ENCODE data around the gene B9D1. TPM values are rescaled to one million over a fixed set of nuclear protein-coding genes. Genes with fewer than 3 reads are reported as not detected.
A peak's percentile ranks its signal among the peaks of the same experiment; 100 is the strongest.

Gene B9D1
- polyA plus RNA-seq, 1 donor from 2014 or later: 5.0 TPM

DNA sequence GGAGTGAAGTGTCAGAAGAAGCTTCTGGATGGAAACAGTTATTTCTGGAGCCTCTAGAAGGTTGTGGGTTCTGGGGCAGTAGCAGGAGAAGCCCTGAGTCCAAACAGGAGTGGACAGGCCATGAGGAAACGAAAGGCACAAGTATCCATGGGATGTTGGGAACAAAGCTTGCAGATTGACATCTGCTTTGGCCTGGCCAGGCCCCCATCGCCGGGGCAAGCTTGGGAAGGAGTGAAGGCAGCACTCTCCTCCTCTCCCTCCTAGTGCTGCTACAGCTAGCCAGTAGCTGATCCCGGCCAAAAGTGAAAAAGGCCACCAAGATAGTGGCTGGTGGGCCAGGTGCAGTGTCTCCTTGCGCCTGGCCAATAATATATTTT lies 40.4 kb downstream of the B9D1 start:
- Mint-ChIP-seq H3K4me1 (peaks cover 5 to 9% (median 5%) of the 10 kb centered on the region in 3 donors), H3K9me3 (peaks cover 0 to 11% (median 5%) of the 10 kb centered on the region in 3 donors), H3K27ac (no peak overlapping the region), H3K36me3 (peaks cover 4% of the 10 kb centered on the region), H3K27me3 (no peaks in the 10 kb centered on the region), H3K4me3 (peak overlapping the region in 1 of 4 donors; percentile 74)

DNA sequence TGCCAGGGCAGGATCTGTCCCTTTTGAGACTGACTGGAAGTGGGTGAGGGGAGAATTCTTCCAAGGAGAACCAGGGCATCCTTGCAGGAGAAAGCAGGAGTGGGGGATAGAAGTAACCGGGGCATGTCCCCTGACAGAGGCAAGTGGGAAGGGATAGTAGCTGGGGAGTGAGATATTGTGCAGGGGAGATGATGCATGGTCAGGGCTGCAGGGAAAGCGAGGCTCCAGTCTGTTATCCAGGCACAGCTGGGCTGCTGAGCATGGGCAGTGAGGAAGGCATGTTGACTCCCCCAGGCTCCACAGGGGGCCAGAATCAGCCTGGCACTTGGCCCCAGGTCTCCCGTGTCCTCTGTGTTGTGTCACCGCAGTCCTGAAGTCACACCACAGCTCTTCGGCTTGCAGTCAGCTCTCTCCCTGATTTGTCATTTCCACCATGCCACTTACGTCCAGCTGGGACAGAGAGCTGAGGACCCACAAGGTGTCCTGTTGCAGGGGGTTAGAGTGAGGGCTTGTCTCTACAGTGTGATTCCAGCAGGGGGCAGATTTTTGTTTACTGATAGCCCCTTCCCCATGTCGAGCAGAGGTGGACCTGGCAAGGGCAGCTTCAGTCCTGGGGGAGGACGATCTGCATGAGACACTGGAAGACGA lies 40.9 kb downstream of the B9D1 start:
- peaks cover 4% of the 10 kb centered on the region for H3K36me3 Mint-ChIP-seq
- H3K9me3 Mint-ChIP-seq: peaks cover 0 to 11% (median 5%) of the 10 kb centered on the region in 3 donors
- H3K27ac Mint-ChIP-seq: no peak overlapping the region
- H3K4me1 Mint-ChIP-seq: peaks cover 7 to 8% (median 8%) of the 10 kb centered on the region in 3 donors
- no peak overlapping the region for H3K4me3 Mint-ChIP-seq
- no peaks in the 10 kb centered on the region for H3K27me3 Mint-ChIP-seq

DNA sequence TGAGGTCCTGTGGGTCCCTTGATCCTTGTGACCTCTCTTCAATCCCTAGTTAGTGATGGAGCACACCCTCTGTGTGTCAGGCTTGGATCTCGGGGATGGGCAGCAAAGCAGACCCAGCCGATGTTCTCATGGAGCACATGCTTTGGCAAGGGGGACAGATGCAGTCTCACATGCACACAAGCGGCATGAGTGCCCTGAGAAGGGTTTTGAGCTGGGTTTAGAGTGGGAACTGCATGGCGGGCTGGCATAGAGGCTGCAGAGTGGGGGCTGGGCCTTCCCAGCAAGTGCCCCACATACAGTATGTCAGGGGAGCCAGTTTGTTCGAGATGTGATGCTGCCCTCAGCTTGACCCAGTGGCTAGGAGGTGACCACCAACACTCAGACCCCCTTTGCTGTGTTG lies 41.6 kb downstream of the B9D1 start:
- Mint-ChIP-seq H3K27me3 (no peaks in the 10 kb centered on the region), H3K4me3 (no peak overlapping the region), H3K4me1 (peaks cover 7 to 8% (median 8%) of the 10 kb centered on the region in 3 donors), H3K36me3 (peaks cover 2% of the 10 kb centered on the region), H3K27ac (no peak overlapping the region), H3K9me3 (peaks cover 0 to 8% (median 5%) of the 10 kb centered on the region in 3 donors)

- no peak overlapping the region for H3K4me3 Mint-ChIP-seq
- peaks cover 7 to 8% (median 8%) of the 10 kb centered on the region in 3 donors for H3K4me1 Mint-ChIP-seq
- H3K36me3 Mint-ChIP-seq: peaks cover under 1% of the 10 kb centered on the region
- H3K9me3 Mint-ChIP-seq: peaks cover 0 to 2% (median 0%) of the 10 kb centered on the region in 3 donors
- H3K27ac Mint-ChIP-seq: no peak overlapping the region
- no peaks in the 10 kb centered on the region for H3K27me3 Mint-ChIP-seq
These were observed 42.6 kb downstream of the B9D1 start for GRCh38 chr17:19319771-19320505.

GRCh38 chr17:19318611-19319010 lies 43.9 kb downstream of the B9D1 start:
- peak overlapping the region in 1 of 3 donors; percentile 53 for H3K27ac Mint-ChIP-seq
- H3K4me3 Mint-ChIP-seq: no peak overlapping the region
- peaks cover 3% of the 10 kb centered on the region for H3K36me3 Mint-ChIP-seq
- H3K27me3 Mint-ChIP-seq: no peaks in the 10 kb centered on the region
- H3K9me3 Mint-ChIP-seq: no peaks in the 10 kb centered on the region
- H3K4me1 Mint-ChIP-seq: peaks cover 7 to 8% (median 8%) of the 10 kb centered on the region in 3 donors

DNA sequence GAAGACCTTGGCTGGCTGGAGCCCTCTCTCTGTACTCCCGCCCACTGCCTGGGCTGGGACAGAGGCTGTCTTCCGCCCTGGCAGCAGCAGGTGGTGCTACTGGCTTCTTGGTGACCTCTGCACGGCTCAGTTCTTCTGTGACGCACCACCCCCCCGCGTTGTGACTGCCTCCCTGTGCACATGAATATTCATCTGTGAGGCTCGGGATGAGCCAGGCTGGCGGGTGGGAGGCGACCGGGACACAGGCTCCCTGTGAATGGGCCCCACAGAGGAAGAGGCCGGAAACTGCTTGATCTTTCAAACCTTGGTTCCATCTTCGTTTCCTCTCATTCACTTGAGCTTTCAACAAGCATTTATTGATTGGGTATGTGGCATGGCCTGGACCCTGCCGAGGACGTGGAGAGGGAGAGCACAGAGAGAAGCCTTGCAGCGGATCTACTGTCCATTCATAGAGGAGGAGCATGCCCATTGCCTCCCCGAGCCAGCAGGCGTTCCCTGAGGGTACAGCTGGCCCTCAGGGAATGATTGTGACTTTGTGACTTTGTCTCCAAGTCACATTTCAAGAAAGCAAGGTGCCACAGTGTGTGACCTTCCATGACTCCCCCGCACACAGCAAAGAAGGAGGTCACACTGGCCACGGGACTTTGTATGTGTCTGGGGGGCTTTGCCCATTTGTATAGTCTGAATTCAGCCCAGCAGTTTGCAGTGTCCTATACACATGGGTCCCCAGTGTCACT lies 45.0 kb downstream of the B9D1 start:
- H3K27ac Mint-ChIP-seq: no peak overlapping the region
- H3K4me3 Mint-ChIP-seq: peak overlapping the region in 2 of 4 donors; percentile 63 to 65

DNA sequence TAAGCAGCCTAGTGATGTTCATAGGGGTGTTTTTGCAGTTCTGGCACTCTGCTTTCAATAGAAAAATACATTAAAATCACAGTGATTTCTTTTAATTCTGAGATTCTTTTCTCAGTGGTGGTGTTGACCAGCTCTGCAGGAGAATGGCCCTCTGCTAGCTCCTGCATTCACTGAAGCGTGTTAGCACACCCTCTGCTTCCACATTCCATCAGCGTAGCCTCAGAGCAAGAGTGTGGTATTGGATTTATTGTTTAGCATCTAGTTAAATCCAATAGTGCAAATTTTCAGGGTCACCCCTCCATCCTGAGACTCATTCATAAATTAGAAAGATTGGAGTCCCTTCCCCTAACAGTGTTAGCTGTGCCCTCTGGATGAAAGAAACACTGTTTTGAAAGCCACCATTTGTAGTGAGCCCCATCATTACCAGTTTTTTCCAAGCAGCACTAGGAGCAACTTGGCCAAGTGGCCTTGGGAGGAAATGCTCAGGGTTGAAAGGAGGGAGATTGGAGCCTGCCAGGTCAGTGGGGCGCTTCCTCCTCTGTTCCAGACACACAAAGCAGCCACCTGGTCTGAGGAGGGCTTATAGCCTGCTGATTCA lies 45.7 kb downstream of the B9D1 start:
- no peak overlapping the region for H3K27ac Mint-ChIP-seq
- peak overlapping the region in 1 of 4 donors; percentile 32 for H3K4me3 Mint-ChIP-seq
- peaks cover 7 to 8% (median 8%) of the 10 kb centered on the region in 3 donors for H3K4me1 Mint-ChIP-seq
- no peaks in the 10 kb centered on the region for H3K27me3 Mint-ChIP-seq
- peaks cover 7% of the 10 kb centered on the region for H3K36me3 Mint-ChIP-seq
- H3K9me3 Mint-ChIP-seq: no peaks in the 10 kb centered on the region

More for the DNA sequence above, 45.0 kb downstream of the B9D1 start:
- H3K4me1 Mint-ChIP-seq: peaks cover 7 to 8% (median 8%) of the 10 kb centered on the region in 3 donors
- H3K27me3 Mint-ChIP-seq: no peaks in the 10 kb centered on the region
- H3K9me3 Mint-ChIP-seq: no peaks in the 10 kb centered on the region
- peaks cover 5% of the 10 kb centered on the region for H3K36me3 Mint-ChIP-seq

- H3K9me3 Mint-ChIP-seq: no peaks in the 10 kb centered on the region
- no peak overlapping the region for H3K4me3 Mint-ChIP-seq
- no peak overlapping the region for H3K27ac Mint-ChIP-seq
- no peaks in the 10 kb centered on the region for H3K27me3 Mint-ChIP-seq
- peaks cover 10% of the 10 kb centered on the region for H3K36me3 Mint-ChIP-seq
- H3K4me1 Mint-ChIP-seq: peaks cover 7 to 8% (median 7%) of the 10 kb centered on the region in 3 donors
These were observed 47.4 kb downstream of the B9D1 start for GRCh38 chr17:19315104-19315503.

- H3K27me3 Mint-ChIP-seq: no peaks in the 10 kb centered on the region
- H3K4me3 Mint-ChIP-seq: no peak overlapping the region
These were observed 48.5 kb downstream of the B9D1 start for GRCh38 chr17:19313746-19314651.

GRCh38 chr17:19313066-19313745 lies 49.3 kb downstream of the B9D1 start:
- H3K27ac Mint-ChIP-seq: peak overlapping the region in 1 of 3 donors; percentile 23
- no peaks in the 10 kb centered on the region for H3K27me3 Mint-ChIP-seq
- H3K9me3 Mint-ChIP-seq: no peaks in the 10 kb centered on the region

More at GRCh38 chr17:19313746-19314651, 48.5 kb downstream of the B9D1 start:
- no peaks in the 10 kb centered on the region for H3K9me3 Mint-ChIP-seq
- peaks cover 10% of the 10 kb centered on the region for H3K36me3 Mint-ChIP-seq
- no peak overlapping the region for H3K27ac Mint-ChIP-seq
- H3K4me1 Mint-ChIP-seq: peaks cover 7 to 8% (median 7%) of the 10 kb centered on the region in 3 donors

DNA sequence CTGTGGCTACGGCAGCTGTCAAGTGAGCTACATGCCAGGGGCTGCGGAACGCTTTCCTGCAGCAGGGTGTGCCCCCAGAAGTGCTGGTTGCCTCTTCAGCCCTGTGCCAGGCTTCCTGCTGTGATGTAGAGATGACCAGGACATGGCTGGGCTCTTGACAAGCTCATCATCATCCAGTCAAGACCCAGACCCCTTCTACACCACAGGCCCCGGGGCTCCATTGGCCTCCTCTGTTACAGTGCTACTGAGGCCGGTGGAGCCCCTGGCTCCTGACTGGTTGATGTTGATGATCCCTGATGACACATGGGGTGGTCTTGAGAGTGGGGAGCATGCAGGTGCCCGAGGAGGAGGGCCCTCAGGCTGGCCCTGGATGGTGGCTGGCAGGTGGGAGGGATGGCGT lies 50.1 kb downstream of the B9D1 start:
- peak overlapping the region in 1 of 3 donors; percentile 23 for H3K27ac Mint-ChIP-seq
- H3K4me1 Mint-ChIP-seq: peaks cover 10 to 16% (median 13%) of the 10 kb centered on the region in 3 donors

More at GRCh38 chr17:19313066-19313745, 49.3 kb downstream of the B9D1 start:
- no peak overlapping the region for H3K4me3 Mint-ChIP-seq
- H3K4me1 Mint-ChIP-seq: peaks cover 8 to 12% (median 10%) of the 10 kb centered on the region in 3 donors
- peaks cover 10% of the 10 kb centered on the region for H3K36me3 Mint-ChIP-seq

GRCh38 chr17:19311421-19312215 lies 50.9 kb downstream of the B9D1 start:
- Mint-ChIP-seq H3K27me3 (no peaks in the 10 kb centered on the region), H3K4me3 (no peak overlapping the region), H3K4me1 (peaks cover 10 to 15% (median 12%) of the 10 kb centered on the region in 3 donors), H3K9me3 (no peaks in the 10 kb centered on the region), H3K36me3 (peaks cover 10% of the 10 kb centered on the region), H3K27ac (no peak overlapping the region)

More for the DNA sequence above, 50.1 kb downstream of the B9D1 start:
- Mint-ChIP-seq H3K36me3 (peaks cover 10% of the 10 kb centered on the region), H3K27me3 (no peaks in the 10 kb centered on the region), H3K4me3 (no peak overlapping the region), H3K9me3 (no peaks in the 10 kb centered on the region)

- Mint-ChIP-seq H3K27me3 (peaks cover 1% of the 10 kb centered on the region), H3K4me1 (peaks cover 16 to 21% (median 18%) of the 10 kb centered on the region in 3 donors), H3K27ac (no peak overlapping the region)
These were observed 51.5 kb downstream of the B9D1 start for GRCh38 chr17:19311016-19311415.

More at GRCh38 chr17:19311016-19311415, 51.5 kb downstream of the B9D1 start:
- Mint-ChIP-seq H3K36me3 (peaks cover 10% of the 10 kb centered on the region), H3K9me3 (no peaks in the 10 kb centered on the region), H3K4me3 (no peak overlapping the region)

All from IgD-negative memory B cell (primary cell).